CD4-positive, alpha-beta T cell treated with Interleukin-2 at 100 ng/mL for 4 hours (primary cell): ENCODE results near the gene RAD51B.

ENCODE experiments used
- DNase-seq: peaks from one replicate; pipeline ENCODE4 v3.0.0-alpha.2; 2020; ENCODE audit warnings: low spot score

Gene RAD51B

GRCh38 chr14:68553311-68553710 lies 733.7 kb downstream of the RAD51B start:
- no peak for DNase-seq

DNA sequence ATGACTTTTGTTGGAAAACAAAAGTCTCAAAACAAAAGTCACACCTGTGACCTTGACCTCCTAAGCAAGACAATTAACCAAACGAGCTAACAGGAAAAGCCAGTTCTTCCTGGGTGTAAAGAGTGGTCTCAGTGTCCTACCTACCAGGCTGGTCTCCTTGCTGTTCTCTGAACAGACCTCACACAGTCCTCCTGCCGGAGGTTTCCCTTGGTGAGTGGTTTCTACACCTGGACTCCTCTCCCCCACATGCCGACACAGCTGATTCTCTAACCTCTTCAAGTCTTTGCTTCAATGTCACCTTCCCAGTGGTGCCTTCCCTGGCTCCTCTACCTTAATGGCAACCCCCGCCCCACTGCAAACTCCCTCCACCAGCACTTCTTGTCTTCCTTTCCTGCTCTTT lies 734.7 kb downstream of the RAD51B start:
- DNase-seq: no peak

- DNase-seq: no peak
These were observed 736.7 kb downstream of the RAD51B start for GRCh38 chr14:68556253-68556652.

DNA sequence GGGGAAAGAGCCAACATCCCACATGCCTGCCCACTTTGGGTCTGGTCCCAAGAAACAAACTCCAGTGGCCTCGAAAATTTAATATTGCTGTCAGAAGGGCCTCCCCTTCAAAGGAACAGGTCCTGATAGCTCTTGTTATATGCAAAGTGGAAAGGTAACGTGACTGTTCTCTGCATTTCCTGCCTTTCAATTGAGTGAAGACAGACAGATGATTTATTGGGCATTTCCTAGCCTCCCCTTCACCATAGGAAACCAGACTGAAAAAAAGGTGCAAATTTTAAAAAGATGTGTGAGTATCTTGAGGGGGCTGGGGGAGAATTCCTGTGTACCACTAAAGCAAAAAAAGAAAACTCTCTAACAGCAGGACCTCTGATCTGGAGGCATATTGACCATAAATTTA lies 738.1 kb downstream of the RAD51B start:
- no peak for DNase-seq

GRCh38 chr14:68558096-68558495 lies 738.5 kb downstream of the RAD51B start:
- no peak for DNase-seq

DNA sequence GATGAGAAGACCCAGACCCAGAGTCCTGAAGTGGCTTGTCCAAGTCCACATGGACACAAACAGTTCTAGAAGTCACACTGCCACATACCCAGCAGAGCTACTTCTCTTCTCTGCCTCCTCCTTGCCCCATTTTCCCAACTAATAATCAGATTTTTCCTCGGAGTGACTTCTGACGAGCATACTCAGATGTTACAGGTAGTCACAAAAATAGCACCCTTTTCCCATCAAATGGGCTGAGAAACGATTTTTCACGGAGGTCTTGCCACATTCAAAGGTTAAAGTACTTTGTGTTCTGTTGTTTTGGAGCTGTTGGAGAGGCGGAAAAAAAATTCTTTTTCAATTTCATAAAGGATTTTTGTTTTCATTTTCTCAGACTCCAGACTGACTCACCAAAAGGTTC lies 740.4 kb downstream of the RAD51B start:
- no peak for DNase-seq

DNA sequence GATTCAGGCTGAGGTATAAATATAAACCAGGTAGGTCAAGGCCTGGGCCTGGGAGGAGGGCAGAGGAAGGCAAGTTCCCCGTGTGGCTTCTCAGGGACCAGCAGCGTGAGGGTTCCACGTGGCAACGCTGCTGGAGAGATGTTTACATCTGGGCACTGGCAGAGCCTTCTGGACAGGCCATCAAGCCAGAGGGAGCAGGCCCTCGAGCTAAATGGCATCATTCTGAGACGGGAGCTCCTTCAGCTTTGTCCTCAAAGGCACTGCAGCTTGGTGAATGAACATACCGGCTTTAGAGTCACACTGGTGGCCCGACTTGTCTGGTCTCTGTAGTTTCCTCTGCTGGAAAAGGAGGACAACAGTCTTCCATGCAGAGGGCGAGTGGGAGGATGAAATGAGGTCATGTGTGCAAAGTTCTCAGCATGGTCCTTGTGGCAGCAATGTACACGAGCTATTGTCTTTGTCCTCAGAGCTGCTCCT lies 742.0 kb downstream of the RAD51B start:
- DNase-seq: no peak

DNA sequence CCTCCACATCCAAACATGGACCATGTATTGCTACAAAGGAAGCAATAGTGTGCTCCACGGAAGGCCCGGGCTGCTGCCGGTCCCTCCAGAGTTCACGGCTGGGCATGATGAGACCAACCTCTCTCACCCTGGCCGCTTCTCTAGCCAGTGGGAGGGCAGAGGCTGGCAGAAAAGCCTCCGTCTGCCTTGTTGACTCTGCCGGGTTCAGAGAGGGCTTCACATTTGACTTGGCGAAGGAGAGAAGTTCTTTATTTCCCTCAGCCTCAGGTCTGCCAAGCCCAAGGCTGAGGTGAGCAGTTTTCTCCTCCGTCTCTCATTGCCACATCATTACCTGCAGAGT lies 743.3 kb downstream of the RAD51B start:
- no peak for DNase-seq

GRCh38 chr14:68563251-68564131 lies 743.9 kb downstream of the RAD51B start:
- DNase-seq: no peak

DNA sequence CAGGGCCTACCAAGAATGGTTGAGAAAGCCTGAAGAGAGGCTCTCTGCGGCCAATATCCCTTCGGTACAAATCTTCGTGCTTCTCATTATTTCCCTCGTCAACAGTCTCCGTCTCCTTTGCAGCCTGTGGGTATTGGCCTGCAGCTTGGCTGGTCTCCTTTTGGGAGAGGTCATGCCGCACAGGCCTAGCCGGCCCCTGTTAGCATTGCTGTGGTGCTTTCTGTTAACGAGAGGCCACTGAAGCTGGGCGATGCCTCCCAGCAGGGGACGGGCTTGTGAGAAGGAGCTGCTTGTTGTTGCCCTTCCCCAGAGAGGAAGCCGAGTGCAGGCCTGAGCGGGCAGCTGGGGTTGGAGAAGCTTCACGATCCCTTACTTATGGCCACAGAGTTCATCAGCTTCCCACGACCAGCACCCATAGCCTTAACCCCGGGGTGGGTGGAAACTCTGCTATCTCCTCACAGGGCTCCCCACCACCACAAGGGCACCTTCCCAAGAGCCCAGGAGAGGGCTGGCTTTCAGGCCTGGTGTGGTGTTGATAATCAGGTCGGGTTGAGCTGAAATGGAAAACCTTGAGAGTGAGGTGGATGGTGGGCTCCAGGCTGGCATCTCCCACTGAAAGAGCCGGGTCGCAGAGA lies 744.7 kb downstream of the RAD51B start:
- DNase-seq: no peak

DNA sequence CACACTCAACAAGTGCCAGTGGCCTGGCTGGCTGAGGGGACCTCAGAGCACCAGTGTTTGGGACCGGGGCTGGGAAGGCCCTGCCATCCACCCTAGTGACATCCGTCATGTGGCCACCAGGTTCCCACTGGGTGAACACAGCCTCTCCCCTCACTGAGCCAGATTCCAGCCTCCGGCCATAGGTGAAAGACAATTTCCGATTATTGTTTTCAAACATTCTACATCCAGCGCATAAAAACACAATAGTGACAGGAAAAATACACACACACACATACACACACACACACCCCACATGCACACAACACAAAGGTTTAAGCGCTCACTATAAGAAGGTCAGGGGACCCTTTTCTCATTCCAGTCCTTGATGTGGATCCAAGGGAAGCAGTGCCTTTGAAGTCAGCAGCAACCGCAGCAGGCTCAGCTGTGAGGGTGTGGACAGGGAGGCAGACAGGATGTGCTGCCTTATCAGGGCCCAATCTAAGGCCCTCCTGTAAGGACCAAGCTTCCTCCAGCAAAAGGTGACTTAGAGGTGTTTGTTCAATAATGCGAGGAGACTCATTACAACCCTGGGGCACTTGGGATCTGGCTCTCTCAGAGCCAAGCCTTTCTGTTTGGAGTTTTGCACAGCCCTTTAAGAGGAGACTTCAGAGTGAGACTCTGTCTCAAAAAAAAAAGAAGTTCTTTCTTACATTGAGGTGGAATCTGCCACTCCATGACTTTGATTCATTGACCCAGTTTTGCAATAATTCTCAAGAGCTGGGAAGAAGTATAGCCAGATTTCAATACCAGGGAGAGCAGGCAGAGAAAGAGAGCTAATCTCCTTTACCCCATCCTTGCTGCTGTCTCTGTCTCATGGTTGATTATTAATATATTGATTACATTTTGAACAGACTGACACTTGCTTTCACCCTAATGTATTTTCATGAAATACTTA lies 745.5 kb downstream of the RAD51B start:
- DNase-seq: peak; percentile 1

DNA sequence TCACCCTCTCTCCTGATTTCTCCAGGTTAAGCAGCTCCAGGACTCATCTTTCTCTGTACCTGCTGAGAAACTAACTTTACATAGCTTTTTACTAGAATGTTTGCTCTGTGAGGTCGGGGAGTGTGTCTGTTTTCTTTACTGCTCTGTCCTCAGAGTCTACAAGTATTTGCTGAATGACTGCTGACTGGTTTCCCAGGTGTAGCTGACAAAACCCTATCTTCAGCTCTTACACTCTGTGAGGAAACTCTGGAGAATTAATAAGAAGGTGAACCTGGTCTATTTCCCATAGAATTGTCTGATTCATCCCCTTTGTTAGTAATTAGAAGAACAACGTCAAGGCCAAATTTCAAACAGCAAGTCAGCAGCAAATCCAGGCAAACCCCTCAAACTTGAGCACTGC lies 746.5 kb downstream of the RAD51B start:
- no peak for DNase-seq

- DNase-seq: no peak
These were observed 749.6 kb downstream of the RAD51B start for GRCh38 chr14:68568907-68569897.

- no peak for DNase-seq
These were observed 750.4 kb downstream of the RAD51B start for GRCh38 chr14:68569970-68570409.

GRCh38 chr14:68571114-68571591 lies 751.6 kb downstream of the RAD51B start:
- DNase-seq: no peak

GRCh38 chr14:68571928-68572525 lies 752.4 kb downstream of the RAD51B start:
- DNase-seq: no peak

GRCh38 chr14:68573126-68573525 lies 753.5 kb downstream of the RAD51B start:
- DNase-seq: no peak

GRCh38 chr14:68573722-68574121 lies 754.1 kb downstream of the RAD51B start:
- DNase-seq: no peak

- no peak for DNase-seq
These were observed 754.9 kb downstream of the RAD51B start for GRCh38 chr14:68574461-68574860.

DNA sequence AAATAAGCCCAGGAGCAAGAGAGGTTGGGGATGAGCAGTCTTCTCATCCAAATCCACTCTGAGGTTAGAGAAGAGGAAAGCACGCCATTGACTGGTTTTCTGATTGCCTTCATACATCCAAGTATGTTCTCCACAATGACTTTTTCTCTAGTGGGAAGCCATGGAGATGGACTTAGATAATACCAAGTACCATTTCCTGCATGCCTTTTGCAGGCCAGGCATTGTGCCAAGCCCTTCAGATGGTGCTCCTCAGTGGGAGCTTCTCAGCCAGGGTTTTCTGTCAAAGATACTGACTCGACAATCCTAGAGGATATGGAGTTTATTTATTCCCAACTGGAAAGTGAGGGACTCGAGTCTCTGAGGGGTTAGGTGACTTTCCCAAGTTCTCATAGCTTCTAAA lies 755.3 kb downstream of the RAD51B start:
- DNase-seq: no peak

- DNase-seq: no peak
These were observed 755.8 kb downstream of the RAD51B start for GRCh38 chr14:68575426-68575825.
